ENCODE measurements around the gene PI4KA. TPM values are rescaled to one million over a fixed set of nuclear protein-coding genes. Genes with fewer than 3 reads are reported as not detected.

The PI4KA gene
- total RNA-seq, 1 donor from 2014 or later, result 24.4 TPM

- H4K20me1 ChIP-seq (ENCODE audit: low read depth), result no peaks in the 10 kb centered on the region
- DNase-seq (ENCODE audit: low spot score), result no peak
- TF ChIP-seq EZH2phosphoT487 (IDR thresholded peaks at IDR 0.05) (no peak), CTCF (IDR thresholded peaks at IDR 0.05) (no peak), EZH2 (IDR thresholded peaks at IDR 0.05) (no peak)
- H2AFZ ChIP-seq (replicated peaks), result no peak overlapping the region
- H3K79me2 ChIP-seq (ENCODE audit: low read depth), result no peaks in the 10 kb centered on the region
- H3K4me1 Mint-ChIP-seq, result peaks cover 5% of the 10 kb centered on the region
- H3K9me3 ChIP-seq (ENCODE audit: low read depth), result no peaks in the 10 kb centered on the region
- no peaks in the 10 kb centered on the region for H3K9me3 Mint-ChIP-seq
- no peaks in the 10 kb centered on the region for H3F3A ChIP-seq (ENCODE audit: low read depth)
- H3K9ac ChIP-seq, result no peak overlapping the region
- no peak overlapping the region for H3K4me3 Mint-ChIP-seq
- H3K36me3 ChIP-seq, result no peaks in the 10 kb centered on the region
- peaks cover 2% of the 10 kb centered on the region for H3K27me3 Mint-ChIP-seq (ENCODE audit: insufficient read depth, low read depth)
- no peak overlapping the region for H3K27ac ChIP-seq
- peaks cover 10% of the 10 kb centered on the region for H3K36me3 Mint-ChIP-seq
- H3K4me2 ChIP-seq, result no peak overlapping the region
- H3K4me3 ChIP-seq, result no peak overlapping the region
- H3K27ac Mint-ChIP-seq, result no peak overlapping the region
- peaks cover 6% of the 10 kb centered on the region for H3K4me1 ChIP-seq
- no peaks in the 10 kb centered on the region for H3K27me3 ChIP-seq
Measured at GRCh38 chr22:20776624-20777405, 81.8 kb downstream of the PI4KA start.

- H2AFZ ChIP-seq (replicated peaks), result no peak overlapping the region
- H3K4me3 ChIP-seq, result no peak overlapping the region
- H3K4me3 Mint-ChIP-seq, result no peak overlapping the region
- DNase-seq (ENCODE audit: low spot score), result no peak
- H3K36me3 ChIP-seq, result no peaks in the 10 kb centered on the region
- H3K36me3 Mint-ChIP-seq, result peaks cover 10% of the 10 kb centered on the region
- H4K20me1 ChIP-seq (ENCODE audit: low read depth), result no peaks in the 10 kb centered on the region
- H3K27ac Mint-ChIP-seq, result no peak overlapping the region
- no peaks in the 10 kb centered on the region for H3K9me3 ChIP-seq (ENCODE audit: low read depth)
- no peaks in the 10 kb centered on the region for H3F3A ChIP-seq (ENCODE audit: low read depth)
- H3K9me3 Mint-ChIP-seq, result no peaks in the 10 kb centered on the region
- no peak overlapping the region for H3K9ac ChIP-seq
- no peaks in the 10 kb centered on the region for H3K79me2 ChIP-seq (ENCODE audit: low read depth)
- H3K27me3 Mint-ChIP-seq (ENCODE audit: insufficient read depth, low read depth), result peaks cover 2% of the 10 kb centered on the region
- H3K27ac ChIP-seq, result no peak overlapping the region
- H3K4me1 Mint-ChIP-seq, result peaks cover 5% of the 10 kb centered on the region
- H3K4me2 ChIP-seq, result no peak overlapping the region
- TF ChIP-seq EZH2 (IDR thresholded peaks at IDR 0.05) (no peak), CTCF (IDR thresholded peaks at IDR 0.05) (no peak), EZH2phosphoT487 (IDR thresholded peaks at IDR 0.05) (no peak)
- H3K27me3 ChIP-seq, result no peaks in the 10 kb centered on the region
- H3K4me1 ChIP-seq, result peaks cover 6% of the 10 kb centered on the region
Measured at GRCh38 chr22:20775342-20775895, 83.2 kb downstream of the PI4KA start.

GRCh38 chr22:20774882-20775281 is 83.7 kb downstream of the PI4KA start:
- H3K9ac ChIP-seq, result no peak overlapping the region
- Mint-ChIP-seq H3K4me1 (peaks cover 5% of the 10 kb centered on the region), H3K36me3 (peaks cover 10% of the 10 kb centered on the region), H3K4me3 (no peak overlapping the region), H3K27me3 (ENCODE audit: insufficient read depth, low read depth) (peaks cover 2% of the 10 kb centered on the region), H3K27ac (no peak overlapping the region), H3K9me3 (no peaks in the 10 kb centered on the region)
- no peak overlapping the region for H3K27ac ChIP-seq
- H3K79me2 ChIP-seq (ENCODE audit: low read depth), result no peaks in the 10 kb centered on the region
- no peaks in the 10 kb centered on the region for H3K9me3 ChIP-seq (ENCODE audit: low read depth)
- peaks cover 6% of the 10 kb centered on the region for H3K4me1 ChIP-seq
- no peaks in the 10 kb centered on the region for H3F3A ChIP-seq (ENCODE audit: low read depth)
- no peaks in the 10 kb centered on the region for H4K20me1 ChIP-seq (ENCODE audit: low read depth)
- no peak overlapping the region for H2AFZ ChIP-seq (replicated peaks)
- no peak overlapping the region for H3K4me3 ChIP-seq
- no peak for TF ChIP-seq EZH2 (IDR thresholded peaks at IDR 0.05)
- TF ChIP-seq CTCF (IDR thresholded peaks at IDR 0.05), result no peak
- no peak for TF ChIP-seq EZH2phosphoT487 (IDR thresholded peaks at IDR 0.05)
- H3K27me3 ChIP-seq, result no peaks in the 10 kb centered on the region
- no peaks in the 10 kb centered on the region for H3K36me3 ChIP-seq
- DNase-seq (ENCODE audit: low spot score), result no peak
- H3K4me2 ChIP-seq, result no peak overlapping the region

Measured in neural progenitor cell (in vitro differentiated cells).